ENCODE results near the gene PRSS58.

- TF ChIP-seq CTCF (IDR thresholded peaks at IDR 0.05 in 4 of 5, conservative IDR thresholded peaks at IDR 0.05 in 1 of 5), result no peak
- TF ChIP-seq POLR2A (IDR thresholded peaks at IDR 0.05), result no peak
Observed at GRCh38 chr7:142248166-142249160, 9.4 kb downstream of the PRSS58 start.

Data from gastrocnemius medialis (tissue), 4 donors.